ENCODE data around the gene KCTD1. TPM values are rescaled to one million over a fixed set of nuclear protein-coding genes. Genes with fewer than 3 reads are reported as not detected.

Gene KCTD1
- total and polyA plus RNA-seq, 4 donors: 0.78 to 2.9 (median 2.0) TPM

DNA sequence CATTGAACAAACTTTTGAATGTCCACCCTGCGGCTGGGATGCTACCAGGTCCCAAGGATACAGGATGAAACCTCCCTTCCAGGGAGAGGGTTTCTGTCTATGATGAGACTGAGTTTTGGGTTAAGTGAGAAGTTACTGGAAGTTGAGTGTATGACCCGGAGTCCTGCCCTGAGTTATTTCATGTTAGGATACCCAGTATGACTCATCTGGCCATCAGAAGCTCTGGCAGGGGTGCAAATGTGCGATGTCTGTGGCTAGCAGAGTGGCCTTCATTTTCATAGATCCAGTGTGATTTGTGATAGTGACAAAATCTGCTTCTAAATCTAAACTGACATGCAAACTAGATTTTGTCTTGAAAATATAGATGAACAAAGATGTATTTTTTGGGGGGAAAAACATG, 55.3 kb downstream of the KCTD1 start:
- TF ChIP-seq YY1 (IDR thresholded peaks at IDR 0.05): no peak
- TF ChIP-seq, protein P1, sequence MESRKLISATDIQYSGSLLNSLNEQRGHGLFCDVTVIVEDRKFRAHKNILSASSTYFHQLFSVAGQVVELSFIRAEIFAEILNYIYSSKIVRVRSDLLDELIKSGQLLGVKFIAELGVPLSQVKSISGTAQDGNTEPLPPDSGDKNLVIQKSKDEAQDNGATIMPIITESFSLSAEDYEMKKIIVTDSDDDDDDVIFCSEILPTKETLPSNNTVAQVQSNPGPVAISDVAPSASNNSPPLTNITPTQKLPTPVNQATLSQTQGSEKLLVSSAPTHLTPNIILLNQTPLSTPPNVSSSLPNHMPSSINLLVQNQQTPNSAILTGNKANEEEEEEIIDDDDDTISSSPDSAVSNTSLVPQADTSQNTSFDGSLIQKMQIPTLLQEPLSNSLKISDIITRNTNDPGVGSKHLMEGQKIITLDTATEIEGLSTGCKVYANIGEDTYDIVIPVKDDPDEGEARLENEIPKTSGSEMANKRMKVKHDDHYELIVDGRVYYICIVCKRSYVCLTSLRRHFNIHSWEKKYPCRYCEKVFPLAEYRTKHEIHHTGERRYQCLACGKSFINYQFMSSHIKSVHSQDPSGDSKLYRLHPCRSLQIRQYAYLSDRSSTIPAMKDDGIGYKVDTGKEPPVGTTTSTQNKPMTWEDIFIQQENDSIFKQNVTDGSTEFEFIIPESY (IDR thresholded peaks at IDR 0.05): no peak
- TF ChIP-seq, protein P2, sequence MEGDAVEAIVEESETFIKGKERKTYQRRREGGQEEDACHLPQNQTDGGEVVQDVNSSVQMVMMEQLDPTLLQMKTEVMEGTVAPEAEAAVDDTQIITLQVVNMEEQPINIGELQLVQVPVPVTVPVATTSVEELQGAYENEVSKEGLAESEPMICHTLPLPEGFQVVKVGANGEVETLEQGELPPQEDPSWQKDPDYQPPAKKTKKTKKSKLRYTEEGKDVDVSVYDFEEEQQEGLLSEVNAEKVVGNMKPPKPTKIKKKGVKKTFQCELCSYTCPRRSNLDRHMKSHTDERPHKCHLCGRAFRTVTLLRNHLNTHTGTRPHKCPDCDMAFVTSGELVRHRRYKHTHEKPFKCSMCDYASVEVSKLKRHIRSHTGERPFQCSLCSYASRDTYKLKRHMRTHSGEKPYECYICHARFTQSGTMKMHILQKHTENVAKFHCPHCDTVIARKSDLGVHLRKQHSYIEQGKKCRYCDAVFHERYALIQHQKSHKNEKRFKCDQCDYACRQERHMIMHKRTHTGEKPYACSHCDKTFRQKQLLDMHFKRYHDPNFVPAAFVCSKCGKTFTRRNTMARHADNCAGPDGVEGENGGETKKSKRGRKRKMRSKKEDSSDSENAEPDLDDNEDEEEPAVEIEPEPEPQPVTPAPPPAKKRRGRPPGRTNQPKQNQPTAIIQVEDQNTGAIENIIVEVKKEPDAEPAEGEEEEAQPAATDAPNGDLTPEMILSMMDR (IDR thresholded peaks at IDR 0.05; ENCODE audit: low read depth, low read length, missing input control): no peak
- no peak for TF ChIP-seq FOXA2 (IDR thresholded peaks at IDR 0.05)
- TF ChIP-seq HNF4G (IDR thresholded peaks at IDR 0.05): no peak
- TF ChIP-seq, protein P3, sequence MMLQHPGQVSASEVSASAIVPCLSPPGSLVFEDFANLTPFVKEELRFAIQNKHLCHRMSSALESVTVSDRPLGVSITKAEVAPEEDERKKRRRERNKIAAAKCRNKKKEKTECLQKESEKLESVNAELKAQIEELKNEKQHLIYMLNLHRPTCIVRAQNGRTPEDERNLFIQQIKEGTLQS (IDR thresholded peaks at IDR 0.05): no peak
- no peak for TF ChIP-seq GABPA (IDR thresholded peaks at IDR 0.05 in 1 of 2, conservative IDR thresholded peaks at IDR 0.05 in 1 of 2)
- TF ChIP-seq, protein P4, sequence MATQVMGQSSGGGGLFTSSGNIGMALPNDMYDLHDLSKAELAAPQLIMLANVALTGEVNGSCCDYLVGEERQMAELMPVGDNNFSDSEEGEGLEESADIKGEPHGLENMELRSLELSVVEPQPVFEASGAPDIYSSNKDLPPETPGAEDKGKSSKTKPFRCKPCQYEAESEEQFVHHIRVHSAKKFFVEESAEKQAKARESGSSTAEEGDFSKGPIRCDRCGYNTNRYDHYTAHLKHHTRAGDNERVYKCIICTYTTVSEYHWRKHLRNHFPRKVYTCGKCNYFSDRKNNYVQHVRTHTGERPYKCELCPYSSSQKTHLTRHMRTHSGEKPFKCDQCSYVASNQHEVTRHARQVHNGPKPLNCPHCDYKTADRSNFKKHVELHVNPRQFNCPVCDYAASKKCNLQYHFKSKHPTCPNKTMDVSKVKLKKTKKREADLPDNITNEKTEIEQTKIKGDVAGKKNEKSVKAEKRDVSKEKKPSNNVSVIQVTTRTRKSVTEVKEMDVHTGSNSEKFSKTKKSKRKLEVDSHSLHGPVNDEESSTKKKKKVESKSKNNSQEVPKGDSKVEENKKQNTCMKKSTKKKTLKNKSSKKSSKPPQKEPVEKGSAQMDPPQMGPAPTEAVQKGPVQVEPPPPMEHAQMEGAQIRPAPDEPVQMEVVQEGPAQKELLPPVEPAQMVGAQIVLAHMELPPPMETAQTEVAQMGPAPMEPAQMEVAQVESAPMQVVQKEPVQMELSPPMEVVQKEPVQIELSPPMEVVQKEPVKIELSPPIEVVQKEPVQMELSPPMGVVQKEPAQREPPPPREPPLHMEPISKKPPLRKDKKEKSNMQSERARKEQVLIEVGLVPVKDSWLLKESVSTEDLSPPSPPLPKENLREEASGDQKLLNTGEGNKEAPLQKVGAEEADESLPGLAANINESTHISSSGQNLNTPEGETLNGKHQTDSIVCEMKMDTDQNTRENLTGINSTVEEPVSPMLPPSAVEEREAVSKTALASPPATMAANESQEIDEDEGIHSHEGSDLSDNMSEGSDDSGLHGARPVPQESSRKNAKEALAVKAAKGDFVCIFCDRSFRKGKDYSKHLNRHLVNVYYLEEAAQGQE (IDR thresholded peaks at IDR 0.05): no peak
- no peak for TF ChIP-seq RAD21 (IDR thresholded peaks at IDR 0.05)
- TF ChIP-seq TAF1 (conservative IDR thresholded peaks at IDR 0.05): no peak
- TF ChIP-seq, protein P5, sequence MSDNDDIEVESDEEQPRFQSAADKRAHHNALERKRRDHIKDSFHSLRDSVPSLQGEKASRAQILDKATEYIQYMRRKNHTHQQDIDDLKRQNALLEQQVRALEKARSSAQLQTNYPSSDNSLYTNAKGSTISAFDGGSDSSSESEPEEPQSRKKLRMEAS (IDR thresholded peaks at IDR 0.05): no peak
- no peak for TF ChIP-seq HNF4A (conservative IDR thresholded peaks at IDR 0.05)
- TF ChIP-seq NR2F2 (IDR thresholded peaks at IDR 0.05): no peak
- no peak for TF ChIP-seq EGR1 (IDR thresholded peaks at IDR 0.05; ENCODE audit: low read depth in 2 of 2)
- no peak for TF ChIP-seq FOXA1 (IDR thresholded peaks at IDR 0.05)
- TF ChIP-seq RXRA (IDR thresholded peaks at IDR 0.05): no peak
- TF ChIP-seq SP1 (IDR thresholded peaks at IDR 0.05): no peak
- no peak for TF ChIP-seq JUND (IDR thresholded peaks at IDR 0.05)
- no peak overlapping the region for H3K9ac ChIP-seq (ENCODE audit: low read depth in 1 of 2, low read length in 2 of 2)
- H3K36me3 ChIP-seq (ENCODE audit: control insufficient read depth in 4 of 4, insufficient read depth in 3 of 4, low read depth in 1 of 4, low read length in 3 of 4): peaks cover 0 to 2% (median 0%) of the 10 kb centered on the region in 4 donors
- H3K27me3 ChIP-seq (ENCODE audit: control insufficient read depth in 4 of 4, insufficient read depth in 4 of 4, low read length in 3 of 4): no peaks in the 10 kb centered on the region
- no peaks in the 10 kb centered on the region for H3K9me3 ChIP-seq (ENCODE audit: control insufficient read depth in 4 of 4, low read length in 3 of 4)
- WGBS: 95% methylated on average over 3 of the region's 3 CpGs
- no peak overlapping the region for H3K4me3 ChIP-seq (ENCODE audit: low read depth in 1 of 3, low read length in 3 of 3)
- H3K4me1 ChIP-seq (ENCODE audit: control insufficient read depth in 4 of 4, insufficient read depth in 4 of 4, low read length in 3 of 4): no peaks in the 10 kb centered on the region
- H3K27ac ChIP-seq (ENCODE audit: low read depth in 1 of 2, low read length in 2 of 2): no peak overlapping the region
- DNase-seq (ENCODE audit: low spot score): no peak
